ENCODE data around the gene GPHN. TPM values are rescaled to one million over a fixed set of nuclear protein-coding genes. Genes with fewer than 3 reads are reported as not detected.
A peak's percentile ranks its signal among the peaks of the same experiment; 100 is the strongest.

The GPHN gene
- total RNA-seq, 1 donor: 8.3 TPM

- H3K4me3 ChIP-seq (ENCODE audit: insufficient read depth, low read length): no peak overlapping the region
- H3K36me3 ChIP-seq (ENCODE audit: insufficient read depth, low read length): no peaks in the 10 kb centered on the region
- H3K9me3 ChIP-seq (ENCODE audit: low read depth, low read length): no peaks in the 10 kb centered on the region
- no peak for DNase-seq (ENCODE audit: insufficient read length, low spot score, missing footprints)
- no peak overlapping the region for H3K4me2 ChIP-seq (ENCODE audit: insufficient read depth, low read length)
- H3K27me3 ChIP-seq (ENCODE audit: insufficient read depth, low read length): no peaks in the 10 kb centered on the region
- no peaks in the 10 kb centered on the region for H3K79me2 ChIP-seq (ENCODE audit: insufficient read depth, low read length)
- TF ChIP-seq, protein P1, sequence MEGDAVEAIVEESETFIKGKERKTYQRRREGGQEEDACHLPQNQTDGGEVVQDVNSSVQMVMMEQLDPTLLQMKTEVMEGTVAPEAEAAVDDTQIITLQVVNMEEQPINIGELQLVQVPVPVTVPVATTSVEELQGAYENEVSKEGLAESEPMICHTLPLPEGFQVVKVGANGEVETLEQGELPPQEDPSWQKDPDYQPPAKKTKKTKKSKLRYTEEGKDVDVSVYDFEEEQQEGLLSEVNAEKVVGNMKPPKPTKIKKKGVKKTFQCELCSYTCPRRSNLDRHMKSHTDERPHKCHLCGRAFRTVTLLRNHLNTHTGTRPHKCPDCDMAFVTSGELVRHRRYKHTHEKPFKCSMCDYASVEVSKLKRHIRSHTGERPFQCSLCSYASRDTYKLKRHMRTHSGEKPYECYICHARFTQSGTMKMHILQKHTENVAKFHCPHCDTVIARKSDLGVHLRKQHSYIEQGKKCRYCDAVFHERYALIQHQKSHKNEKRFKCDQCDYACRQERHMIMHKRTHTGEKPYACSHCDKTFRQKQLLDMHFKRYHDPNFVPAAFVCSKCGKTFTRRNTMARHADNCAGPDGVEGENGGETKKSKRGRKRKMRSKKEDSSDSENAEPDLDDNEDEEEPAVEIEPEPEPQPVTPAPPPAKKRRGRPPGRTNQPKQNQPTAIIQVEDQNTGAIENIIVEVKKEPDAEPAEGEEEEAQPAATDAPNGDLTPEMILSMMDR (IDR thresholded peaks at IDR 0.05; ENCODE audit: extremely low read depth, low read depth, low read length): peak; percentile 61
- H3K27ac ChIP-seq (ENCODE audit: low read depth, low read length): no peak overlapping the region
- no peaks in the 10 kb centered on the region for H4K20me1 ChIP-seq (ENCODE audit: insufficient read depth, low read length)
- H2AFZ ChIP-seq (ENCODE audit: low read length): no peak overlapping the region
- H3K4me1 ChIP-seq (ENCODE audit: insufficient read depth, low read length): no peaks in the 10 kb centered on the region
These were observed 629.9 kb downstream of the GPHN start for GRCh38 chr14:67137744-67138371.

- Histone ChIP-seq H4K20me1 (ENCODE audit: insufficient read depth, low read length) (no peaks in the 10 kb centered on the region), H3K36me3 (ENCODE audit: insufficient read depth, low read length) (no peaks in the 10 kb centered on the region), H3K4me1 (ENCODE audit: insufficient read depth, low read length) (no peaks in the 10 kb centered on the region), H3K4me3 (ENCODE audit: insufficient read depth, low read length) (no peak overlapping the region), H3K4me2 (ENCODE audit: insufficient read depth, low read length) (no peak overlapping the region), H2AFZ (ENCODE audit: low read length) (no peak overlapping the region), H3K27ac (ENCODE audit: low read depth, low read length) (no peak overlapping the region), H3K79me2 (ENCODE audit: insufficient read depth, low read length) (no peaks in the 10 kb centered on the region), H3K27me3 (ENCODE audit: insufficient read depth, low read length) (no peaks in the 10 kb centered on the region), H3K9me3 (ENCODE audit: low read depth, low read length) (no peaks in the 10 kb centered on the region)
- TF ChIP-seq, protein P1 (IDR thresholded peaks at IDR 0.05; ENCODE audit: extremely low read depth, low read depth, low read length): no peak
- DNase-seq (ENCODE audit: insufficient read length, low spot score, missing footprints): no peak
These were observed 632.6 kb downstream of the GPHN start for GRCh38 chr14:67140556-67140955.

DNA sequence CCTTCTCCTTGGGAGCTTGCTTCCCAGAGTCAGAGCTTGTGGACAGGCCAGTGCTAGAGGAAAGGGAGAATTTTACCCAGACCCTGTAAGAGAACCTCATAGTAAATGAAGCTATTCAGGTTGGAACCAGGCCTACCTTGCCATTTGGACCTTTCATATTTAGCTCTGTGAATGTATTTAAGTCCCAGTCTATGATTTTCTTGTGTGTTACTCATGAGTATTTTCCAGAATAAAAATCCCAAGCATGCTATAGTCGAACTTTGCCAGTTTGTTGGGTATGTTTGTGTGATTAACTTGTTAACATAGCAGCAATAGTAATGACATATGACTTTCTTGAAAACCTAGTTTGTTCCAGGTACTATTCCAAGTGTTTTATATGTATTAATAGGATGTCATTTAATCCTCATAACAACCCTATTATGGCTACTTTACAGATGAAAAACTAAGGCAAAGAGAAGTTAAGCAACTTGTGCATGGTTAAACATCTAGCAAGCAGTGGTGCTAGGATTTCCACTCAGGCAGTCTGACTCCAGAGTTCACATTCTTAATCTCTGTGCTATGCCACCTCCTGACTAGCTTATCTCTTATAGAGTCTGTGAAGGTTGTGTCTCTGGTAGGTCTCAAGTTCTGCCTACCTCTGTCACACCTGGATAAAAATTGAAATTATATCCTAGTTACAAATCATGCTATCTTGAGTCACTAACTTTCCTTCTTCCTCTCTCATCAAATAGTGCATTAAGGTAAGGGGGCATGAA, 633.4 kb downstream of the GPHN start:
- Histone ChIP-seq H3K27ac (ENCODE audit: low read depth, low read length) (no peak overlapping the region), H3K27me3 (ENCODE audit: insufficient read depth, low read length) (no peaks in the 10 kb centered on the region), H4K20me1 (ENCODE audit: insufficient read depth, low read length) (no peaks in the 10 kb centered on the region), H3K4me3 (ENCODE audit: insufficient read depth, low read length) (no peak overlapping the region), H3K79me2 (ENCODE audit: insufficient read depth, low read length) (no peaks in the 10 kb centered on the region), H3K9me3 (ENCODE audit: low read depth, low read length) (no peaks in the 10 kb centered on the region), H3K36me3 (ENCODE audit: insufficient read depth, low read length) (no peaks in the 10 kb centered on the region), H3K4me1 (ENCODE audit: insufficient read depth, low read length) (no peaks in the 10 kb centered on the region), H2AFZ (ENCODE audit: low read length) (no peak overlapping the region), H3K4me2 (ENCODE audit: insufficient read depth, low read length) (no peak overlapping the region)
- TF ChIP-seq, protein P1 (IDR thresholded peaks at IDR 0.05; ENCODE audit: extremely low read depth, low read depth, low read length): no peak
- DNase-seq (ENCODE audit: insufficient read length, low spot score, missing footprints): no peak

DNA sequence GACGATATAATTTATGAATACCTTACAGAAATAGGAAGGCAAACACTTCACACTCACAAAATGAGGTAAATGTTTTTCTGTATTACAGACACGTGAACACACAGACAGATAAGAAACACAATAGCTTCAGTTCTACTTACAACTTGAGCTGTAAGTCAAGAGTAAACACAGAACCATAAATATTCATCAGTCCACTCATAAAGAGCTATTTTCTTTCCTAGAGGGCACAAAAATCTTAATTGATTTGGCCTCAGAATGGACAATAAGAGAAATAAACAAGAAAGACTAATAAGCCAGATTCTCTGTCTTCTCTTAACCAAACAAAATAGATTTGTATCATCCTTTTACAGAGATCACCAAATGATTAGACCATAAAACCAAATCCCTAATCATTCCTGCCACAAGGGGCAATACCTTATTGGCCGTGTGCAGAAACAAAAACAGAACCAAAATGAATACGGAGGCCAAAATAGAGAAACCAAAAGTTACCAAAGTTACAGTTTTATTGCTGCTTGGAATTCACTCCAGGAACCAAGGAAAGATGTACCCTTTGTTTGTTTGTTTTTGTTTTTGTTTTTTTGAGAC, 643.2 kb downstream of the GPHN start:
- no peak overlapping the region for H3K27ac ChIP-seq (ENCODE audit: low read depth, low read length)
- H3K79me2 ChIP-seq (ENCODE audit: insufficient read depth, low read length): no peaks in the 10 kb centered on the region
- H3K4me2 ChIP-seq (ENCODE audit: insufficient read depth, low read length): peak overlapping the region; percentile 34
- no peak for DNase-seq (ENCODE audit: insufficient read length, low spot score, missing footprints)
- H3K9me3 ChIP-seq (ENCODE audit: low read depth, low read length): no peaks in the 10 kb centered on the region
- no peaks in the 10 kb centered on the region for H3K4me1 ChIP-seq (ENCODE audit: insufficient read depth, low read length)
- H4K20me1 ChIP-seq (ENCODE audit: insufficient read depth, low read length): no peaks in the 10 kb centered on the region
- no peaks in the 10 kb centered on the region for H3K27me3 ChIP-seq (ENCODE audit: insufficient read depth, low read length)
- peak overlapping the region; percentile 7 for H2AFZ ChIP-seq (ENCODE audit: low read length)
- TF ChIP-seq, protein P1 (IDR thresholded peaks at IDR 0.05; ENCODE audit: extremely low read depth, low read depth, low read length): peak; percentile 53
- H3K36me3 ChIP-seq (ENCODE audit: insufficient read depth, low read length): no peaks in the 10 kb centered on the region
- H3K4me3 ChIP-seq (ENCODE audit: insufficient read depth, low read length): no peak overlapping the region
